Measurements from ENCODE around the gene DCP1A. TPM values are rescaled to one million over a fixed set of nuclear protein-coding genes. Genes with fewer than 3 reads are reported as not detected.

DCP1A gene
- total and polyA plus RNA-seq, 2 donors (not counting 3 experiments of a cell fraction or from before 2014, with no cell fraction given): 32.3 to 38.0 TPM

DNA sequence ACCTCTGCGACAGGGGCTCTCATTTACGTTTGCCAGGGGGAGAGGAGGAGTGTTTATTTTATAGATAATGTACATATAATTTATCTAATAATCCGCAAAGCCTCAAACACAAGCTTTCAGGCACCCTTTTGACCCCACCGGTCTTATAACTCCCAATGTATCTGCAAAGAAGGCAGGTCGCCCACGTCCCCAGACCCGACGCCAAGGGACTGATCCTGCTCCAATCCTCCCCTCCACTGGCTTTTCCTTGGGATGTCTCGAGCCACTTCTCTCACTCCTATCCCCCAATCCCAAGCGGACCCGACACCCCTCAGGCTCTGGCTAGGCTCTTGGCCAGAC is 452 bp downstream of the DCP1A start:
- H3K4me2 ChIP-seq (ENCODE audit: insufficient read depth, low read length): peak overlapping the region; percentile 97
- CTCF ChIA-PET: no interaction called here
- TF ChIP-seq, protein P1, sequence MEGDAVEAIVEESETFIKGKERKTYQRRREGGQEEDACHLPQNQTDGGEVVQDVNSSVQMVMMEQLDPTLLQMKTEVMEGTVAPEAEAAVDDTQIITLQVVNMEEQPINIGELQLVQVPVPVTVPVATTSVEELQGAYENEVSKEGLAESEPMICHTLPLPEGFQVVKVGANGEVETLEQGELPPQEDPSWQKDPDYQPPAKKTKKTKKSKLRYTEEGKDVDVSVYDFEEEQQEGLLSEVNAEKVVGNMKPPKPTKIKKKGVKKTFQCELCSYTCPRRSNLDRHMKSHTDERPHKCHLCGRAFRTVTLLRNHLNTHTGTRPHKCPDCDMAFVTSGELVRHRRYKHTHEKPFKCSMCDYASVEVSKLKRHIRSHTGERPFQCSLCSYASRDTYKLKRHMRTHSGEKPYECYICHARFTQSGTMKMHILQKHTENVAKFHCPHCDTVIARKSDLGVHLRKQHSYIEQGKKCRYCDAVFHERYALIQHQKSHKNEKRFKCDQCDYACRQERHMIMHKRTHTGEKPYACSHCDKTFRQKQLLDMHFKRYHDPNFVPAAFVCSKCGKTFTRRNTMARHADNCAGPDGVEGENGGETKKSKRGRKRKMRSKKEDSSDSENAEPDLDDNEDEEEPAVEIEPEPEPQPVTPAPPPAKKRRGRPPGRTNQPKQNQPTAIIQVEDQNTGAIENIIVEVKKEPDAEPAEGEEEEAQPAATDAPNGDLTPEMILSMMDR (IDR thresholded peaks at IDR 0.05; ENCODE audit: extremely low read depth in 1 of 2, insufficient read depth in 1 of 2, low read depth in 1 of 2, low read length in 2 of 2): no peak
- TF ChIP-seq MYC (IDR thresholded peaks at IDR 0.05; ENCODE audit: low read depth, low read length) (no peak), FOS (IDR thresholded peaks at IDR 0.05; ENCODE audit: borderline replicate concordance, insufficient read depth, low read length) (no peak), JUN (IDR thresholded peaks at IDR 0.05; ENCODE audit: borderline replicate concordance, insufficient read depth, insufficient read length, low read depth) (no peak), POLR2AphosphoS5 (IDR thresholded peaks at IDR 0.05; ENCODE audit: insufficient read depth, low read depth, low read length) (no peak), MAX (IDR thresholded peaks at IDR 0.05; ENCODE audit: insufficient read depth, insufficient read length) (no peak), POLR2A (IDR thresholded peaks at IDR 0.05; ENCODE audit: low read depth, low read length) (no peak), EZH2 (IDR thresholded peaks at IDR 0.05; ENCODE audit: borderline replicate concordance, low read depth, low read length, severe bottlenecking) (no peak), GATA2 (IDR thresholded peaks at IDR 0.05; ENCODE audit: insufficient read depth, insufficient read length, low read depth, low read length) (no peak)
- no peaks in the 10 kb centered on the region for H3K9me1 ChIP-seq (replicated peaks; ENCODE audit: control insufficient read depth, extremely low read depth, insufficient read depth, low read length)
- peaks cover 49% of the 10 kb centered on the region for H3K79me2 ChIP-seq (ENCODE audit: control insufficient read depth, insufficient read depth, low read length)
- FAIRE-seq: peak; percentile 31
- H3K36me3 ChIP-seq (ENCODE audit: control insufficient read depth in 2 of 2, extremely low read depth in 1 of 2, insufficient read depth in 2 of 2, low read length in 2 of 2): peaks cover 4 to 9% of the 10 kb centered on the region in 2 experiments
- H4K20me1 ChIP-seq (replicated peaks; ENCODE audit: control insufficient read depth, extremely low read depth, insufficient read depth, low read length): peaks cover 3% of the 10 kb centered on the region
- TSS peak; percentile 84 for BruUV-seq (replicated peaks)
- peak overlapping the region; percentile 94 to 96 (median 96) for H3K4me3 ChIP-seq (replicated peaks in 1 of 3; ENCODE audit: insufficient read depth in 1 of 3, low read depth in 1 of 3, low read length in 3 of 3)
- dilution Hi-C loops (cut with MboI; ENCODE audit: extremely low pct_ligation_motif_present, low sequenced_read_pairs) (no loop called here), intact Hi-C loops (cut with micrococcal nuclease) (loop anchor here (2.0 kb wide), 1 partner anchor 544 kb away; the partner anchor contains the start of gene SELENOK)
- peak overlapping the region; percentile 92 for H3K9ac ChIP-seq (replicated peaks; ENCODE audit: extremely low read depth, insufficient read depth, low read length)
- peaks cover 32% of the 10 kb centered on the region for H3K4me1 ChIP-seq (ENCODE audit: control insufficient read depth, extremely low read depth, insufficient read depth, low read length)
- H3K27ac ChIP-seq (ENCODE audit: insufficient read depth, low read depth, low read length): peak overlapping the region; percentile 70
- H2AFZ ChIP-seq (ENCODE audit: low read depth, low read length): peak overlapping the region; percentile 65
- no peak for DNase-seq (ENCODE audit: low read depth, low spot score)
- H3K27me3 ChIP-seq (ENCODE audit: control insufficient read depth in 2 of 2, insufficient read depth in 2 of 2, low read length in 2 of 2): no peaks in the 10 kb centered on the region
- POLR2A ChIA-PET: no interaction called here
- H3K9me3 ChIP-seq (replicated peaks; ENCODE audit: control insufficient read depth, insufficient read depth, low read length): no peaks in the 10 kb centered on the region

Measured in endothelial cell of umbilical vein (primary cell).